GM12878 (cell line): ENCODE data around the gene CDC34. TPM values are rescaled to one million over a fixed set of nuclear protein-coding genes. Genes with fewer than 3 reads are reported as not detected.

Experiments
- BACH1 ChIP-seq: fragments of 450-650 bp; IDR thresholded peaks from 2 replicates; pipeline ENCODE4 v1.6.1; 2017; ENCODE audit warnings: mild to moderate bottlenecking, borderline replicate concordance
- ETV6 ChIP-seq, 2 experiments: fragments of 450-650 bp in 1 of 2; IDR thresholded peaks in 1 of 2; conservative IDR thresholded peaks in 1 of 2; 2 replicates each; pipeline ENCODE4 v1.6.1; 2014; ENCODE audit warnings: antibody characterized with exemption in 1 of 2, borderline replicate concordance in 1 of 2, low read depth in 1 of 2, mild to moderate bottlenecking in 1 of 2, moderate library complexity in 1 of 2
- EZH2 ChIP-seq: IDR thresholded peaks from 2 replicates; pipeline ENCODE4 v1.6.1; 2012; ENCODE audit warnings: low read depth, mild to moderate bottlenecking, control low read depth, inconsistent platforms, low read length, borderline replicate concordance; ENCODE audit not compliant: control insufficient read depth
- GABPA ChIP-seq: IDR thresholded peaks from 2 replicates; pipeline ENCODE4 v1.6.1; 2014; ENCODE audit warnings: antibody characterized with exemption, low read depth, mild to moderate bottlenecking, inconsistent platforms
- IKZF1 ChIP-seq: fragments of 450-650 bp; conservative IDR thresholded peaks from 2 replicates; pipeline ENCODE4 v1.6.1; 2017; ENCODE audit warnings: antibody characterized with exemption, mild to moderate bottlenecking
- LARP7 ChIP-seq: fragments of 450-650 bp; IDR thresholded peaks from 2 replicates; pipeline ENCODE4 v1.6.1; 2017; ENCODE audit warnings: mild to moderate bottlenecking
- MYB ChIP-seq: fragments of 150-350 bp; IDR thresholded peaks from 2 replicates; pipeline ENCODE4 v1.6.1; 2014; ENCODE audit warnings: mild to moderate bottlenecking, low read depth, low read length, borderline replicate concordance
- NR2F1 ChIP-seq: fragments of 450-650 bp; conservative IDR thresholded peaks from 2 replicates; pipeline ENCODE4 v1.6.1; 2017; ENCODE audit warnings: mild to moderate bottlenecking
- PML ChIP-seq: IDR thresholded peaks from 2 replicates; pipeline ENCODE4 v1.6.1; 2012; ENCODE audit warnings: low read length, inconsistent platforms
- POLR2AphosphoS5 ChIP-seq: IDR thresholded peaks from 2 replicates; pipeline ENCODE4 v1.6.1; 2011; ENCODE audit warnings: mild to moderate bottlenecking, low read length, inconsistent platforms
- POU2F2 ChIP-seq: IDR thresholded peaks from 3 replicates; pipeline ENCODE4 v1.6.1; 2011; ENCODE audit warnings: low read depth, mild to moderate bottlenecking, low read length, borderline replicate concordance
- RAD21 ChIP-seq: IDR thresholded peaks from 2 replicates; pipeline ENCODE4 v1.6.1; 2011; ENCODE audit warnings: mild to moderate bottlenecking, low read depth, low read length, moderate library complexity; ENCODE audit not compliant: insufficient read depth
- RAD51 ChIP-seq: fragments of 450-650 bp; IDR thresholded peaks from 2 replicates; pipeline ENCODE4 v1.6.1; 2016; ENCODE audit warnings: moderate library complexity, mild to moderate bottlenecking, inconsistent platforms
- RB1 ChIP-seq: fragments of 450-650 bp; formaldehyde crosslinking; IDR thresholded peaks from 2 replicates; pipeline ENCODE4 v1.6.1; 2017; ENCODE audit warnings: mild to moderate bottlenecking, borderline replicate concordance
- RUNX3 ChIP-seq: IDR thresholded peaks from 2 replicates; pipeline ENCODE4 v1.6.1; 2012; ENCODE audit warnings: low read length, inconsistent platforms
- SMAD1 ChIP-seq: fragments of 450-650 bp; IDR thresholded peaks from 2 replicates; pipeline ENCODE4 v1.6.1; 2018; ENCODE audit warnings: mild to moderate bottlenecking, low read depth; ENCODE audit not compliant: partially characterized antibody
- SMAD5 ChIP-seq: IDR thresholded peaks from 2 replicates; pipeline ENCODE4 v1.6.1; 2016; ENCODE audit warnings: antibody characterized with exemption, low read depth
- TAF1 ChIP-seq: IDR thresholded peaks from 2 replicates; pipeline ENCODE4 v1.6.1; 2011; ENCODE audit warnings: mild to moderate bottlenecking, low read depth, low read length, borderline replicate concordance
- TCF12 ChIP-seq: IDR thresholded peaks from 2 replicates; pipeline ENCODE4 v1.6.1; 2011; ENCODE audit warnings: low read depth, mild to moderate bottlenecking, low read length
- ZSCAN29 ChIP-seq: fragments of 450-650 bp; IDR thresholded peaks from 2 replicates; pipeline ENCODE4 v1.6.1; 2017; ENCODE audit warnings: mild to moderate bottlenecking, moderate library complexity
- polyA plus RNA-seq, 11 experiments: library from polyadenylated mRNA; depleted of rRNA in 4 of 11; unstranded in 6 of 11; stranded (reverse) in 5 of 11; fragments of >200 nt; fragmentation: Nextera tagmentation in 4 of 11; fragmentation: Illumina TruSeq in 1 of 11; extraction: Ambion mirVana in 4 of 11; extraction: Trizol in 1 of 11; gene quantifications; 1 replicate in 1 of 11; 2 replicates in 10 of 11; pipeline versions ENCODE4 v1.2.1 to v1.2.3, GENCODE V29; 2011 to 2016; ENCODE audit warnings: inconsistent platforms in 2 of 11, missing spikeins in 2 of 11, low read depth in 1 of 11
- total RNA-seq, 4 experiments: library from RNA; depleted of rRNA in 3 of 4; stranded (reverse); fragments of >200 nt in 3 of 4; fragmentation: Illumina TruSeq in 1 of 4; extraction: Trizol in 1 of 4; gene quantifications; 2 replicates each; pipeline versions ENCODE4 v1.2.1 to v1.2.3, GENCODE V29; 2013 to 2021
- TF ChIP-seq, protein P1 (sequence below): fragments of 450-650 bp; IDR thresholded peaks from 2 replicates; pipeline ENCODE4 v1.6.1; 2018; ENCODE audit warnings: mild to moderate bottlenecking, low read depth, moderate library complexity; ENCODE audit not compliant: partially characterized antibody
- TF ChIP-seq, protein P2 (sequence below): IDR thresholded peaks from 2 replicates; pipeline ENCODE4 v1.6.1; 2012; ENCODE audit warnings: low read depth, low read length, improper control_type of control experiment
- TF ChIP-seq, protein P3 (sequence below), 3 experiments: IDR thresholded peaks in 2 of 3; conservative IDR thresholded peaks in 1 of 3; 2 replicates each; pipeline ENCODE4 v1.5.1; 2011; ENCODE audit warnings: low read depth in 3 of 3, low read length in 3 of 3, mild to moderate bottlenecking in 3 of 3, control low read depth in 2 of 3, moderate library complexity in 2 of 3, inconsistent platforms in 1 of 3, mixed read lengths in 1 of 3; ENCODE audit not compliant: control insufficient read depth in 2 of 3, insufficient read depth in 1 of 3; ENCODE audit errors: extremely low read depth in 1 of 3

The CDC34 gene
- total and polyA plus RNA-seq, 10 of the 15 experiments (the other 5 are each of a cell fraction or from before 2014, with no cell fraction given): 0.31 to 48.9 (median 28.5) TPM

DNA sequence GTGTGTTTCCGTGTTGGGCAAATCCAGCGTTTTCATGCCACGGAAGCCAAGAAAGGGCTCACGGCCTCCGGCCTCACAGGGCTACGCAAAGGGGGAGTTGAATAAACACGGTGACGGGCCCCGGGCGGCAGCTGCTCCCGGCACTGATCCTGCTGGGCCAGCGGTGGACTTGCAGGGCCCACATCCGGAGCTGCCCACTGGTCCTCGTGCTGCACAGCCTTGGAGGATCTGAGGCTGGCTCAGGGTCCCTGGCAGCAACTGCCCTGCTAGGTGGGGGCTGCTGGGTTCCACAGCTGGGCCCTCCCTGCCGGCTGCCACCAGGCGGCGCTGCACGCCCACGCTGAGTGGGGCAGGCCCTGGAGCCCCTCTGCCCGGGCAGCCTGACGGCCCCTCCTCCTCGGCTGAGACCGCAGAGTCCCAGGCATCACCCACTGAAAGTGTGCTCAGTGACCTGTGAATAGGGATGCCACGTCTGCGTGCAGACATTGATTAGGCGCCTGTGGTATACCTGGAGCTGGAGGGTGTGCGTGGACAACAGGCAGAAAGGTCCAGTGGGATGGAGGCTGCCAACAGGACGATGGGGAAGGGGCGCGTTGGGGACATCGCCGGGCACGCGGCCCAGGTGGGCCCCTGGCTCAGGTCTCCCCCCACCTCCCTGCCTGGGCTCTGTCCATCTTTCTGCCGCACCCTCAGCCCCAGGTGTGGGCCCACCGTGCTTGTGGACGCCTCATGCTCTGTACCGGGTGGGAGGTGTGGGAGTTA, 52.9 kb downstream of the CDC34 start (continued):
- TF ChIP-seq, protein P1, sequence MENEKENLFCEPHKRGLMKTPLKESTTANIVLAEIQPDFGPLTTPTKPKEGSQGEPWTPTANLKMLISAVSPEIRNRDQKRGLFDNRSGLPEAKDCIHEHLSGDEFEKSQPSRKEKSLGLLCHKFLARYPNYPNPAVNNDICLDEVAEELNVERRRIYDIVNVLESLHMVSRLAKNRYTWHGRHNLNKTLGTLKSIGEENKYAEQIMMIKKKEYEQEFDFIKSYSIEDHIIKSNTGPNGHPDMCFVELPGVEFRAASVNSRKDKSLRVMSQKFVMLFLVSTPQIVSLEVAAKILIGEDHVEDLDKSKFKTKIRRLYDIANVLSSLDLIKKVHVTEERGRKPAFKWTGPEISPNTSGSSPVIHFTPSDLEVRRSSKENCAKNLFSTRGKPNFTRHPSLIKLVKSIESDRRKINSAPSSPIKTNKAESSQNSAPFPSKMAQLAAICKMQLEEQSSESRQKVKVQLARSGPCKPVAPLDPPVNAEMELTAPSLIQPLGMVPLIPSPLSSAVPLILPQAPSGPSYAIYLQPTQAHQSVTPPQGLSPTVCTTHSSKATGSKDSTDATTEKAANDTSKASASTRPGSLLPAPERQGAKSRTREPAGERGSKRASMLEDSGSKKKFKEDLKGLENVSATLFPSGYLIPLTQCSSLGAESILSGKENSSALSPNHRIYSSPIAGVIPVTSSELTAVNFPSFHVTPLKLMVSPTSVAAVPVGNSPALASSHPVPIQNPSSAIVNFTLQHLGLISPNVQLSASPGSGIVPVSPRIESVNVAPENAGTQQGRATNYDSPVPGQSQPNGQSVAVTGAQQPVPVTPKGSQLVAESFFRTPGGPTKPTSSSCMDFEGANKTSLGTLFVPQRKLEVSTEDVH: peak; percentile 21
- TF ChIP-seq ETV6 (conservative IDR thresholded peaks at IDR 0.05 in 1 of 2, IDR thresholded peaks at IDR 0.05 in 1 of 2; ENCODE audit: borderline replicate concordance in 1 of 2, low read depth in 1 of 2) (no peak), TCF12 (peak; percentile 62; the same call in 1 of the 2 replicates), PML (0 out of 2 replicates have a peak, but pooled peaks have one; percentile 21), POLR2AphosphoS5 (peak; percentile 29; the same call in 1 of the 2 replicates), BACH1 (peak; percentile 79), RAD51 (no peak), MYB (peak; percentile 3; the same call in 1 of the 2 replicates), RUNX3 (peak; percentile 5; the same call in 1 of the 2 replicates), NR2F1 (peak; percentile 51; the same call in 1 of the 2 replicates), SMAD5 (no peak), EZH2 (no peak), TAF1 (0 out of 2 replicates have a peak, but pooled peaks have one; percentile 11), POU2F2 (peak; percentile 63; the same call in 1 of the 3 replicates), ZSCAN29 (0 out of 2 replicates have a peak, but pooled peaks have one; percentile 19), RB1 (peak; percentile 33; the same call in 1 of the 2 replicates), GABPA (no peak), SMAD1 (no peak), LARP7 (peak; percentile 60; the same call in 1 of the 2 replicates), RAD21 (peak; percentile 76), IKZF1 (peak; percentile 55; the same call in 1 of the 2 replicates)
- TF ChIP-seq, protein P2, sequence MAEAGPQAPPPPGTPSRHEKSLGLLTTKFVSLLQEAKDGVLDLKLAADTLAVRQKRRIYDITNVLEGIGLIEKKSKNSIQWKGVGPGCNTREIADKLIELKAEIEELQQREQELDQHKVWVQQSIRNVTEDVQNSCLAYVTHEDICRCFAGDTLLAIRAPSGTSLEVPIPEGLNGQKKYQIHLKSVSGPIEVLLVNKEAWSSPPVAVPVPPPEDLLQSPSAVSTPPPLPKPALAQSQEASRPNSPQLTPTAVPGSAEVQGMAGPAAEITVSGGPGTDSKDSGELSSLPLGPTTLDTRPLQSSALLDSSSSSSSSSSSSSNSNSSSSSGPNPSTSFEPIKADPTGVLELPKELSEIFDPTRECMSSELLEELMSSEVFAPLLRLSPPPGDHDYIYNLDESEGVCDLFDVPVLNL: no peak
- TF ChIP-seq, protein P3, sequence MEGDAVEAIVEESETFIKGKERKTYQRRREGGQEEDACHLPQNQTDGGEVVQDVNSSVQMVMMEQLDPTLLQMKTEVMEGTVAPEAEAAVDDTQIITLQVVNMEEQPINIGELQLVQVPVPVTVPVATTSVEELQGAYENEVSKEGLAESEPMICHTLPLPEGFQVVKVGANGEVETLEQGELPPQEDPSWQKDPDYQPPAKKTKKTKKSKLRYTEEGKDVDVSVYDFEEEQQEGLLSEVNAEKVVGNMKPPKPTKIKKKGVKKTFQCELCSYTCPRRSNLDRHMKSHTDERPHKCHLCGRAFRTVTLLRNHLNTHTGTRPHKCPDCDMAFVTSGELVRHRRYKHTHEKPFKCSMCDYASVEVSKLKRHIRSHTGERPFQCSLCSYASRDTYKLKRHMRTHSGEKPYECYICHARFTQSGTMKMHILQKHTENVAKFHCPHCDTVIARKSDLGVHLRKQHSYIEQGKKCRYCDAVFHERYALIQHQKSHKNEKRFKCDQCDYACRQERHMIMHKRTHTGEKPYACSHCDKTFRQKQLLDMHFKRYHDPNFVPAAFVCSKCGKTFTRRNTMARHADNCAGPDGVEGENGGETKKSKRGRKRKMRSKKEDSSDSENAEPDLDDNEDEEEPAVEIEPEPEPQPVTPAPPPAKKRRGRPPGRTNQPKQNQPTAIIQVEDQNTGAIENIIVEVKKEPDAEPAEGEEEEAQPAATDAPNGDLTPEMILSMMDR (IDR thresholded peaks at IDR 0.05 in 2 of 3, conservative IDR thresholded peaks at IDR 0.05 in 1 of 3; ENCODE audit: control insufficient read depth in 2 of 3, extremely low read depth in 1 of 3, insufficient read depth in 1 of 3, low read depth in 3 of 3, low read length in 3 of 3): peak; percentile 85 to 98 (median 89)
